Osteocyte (in vitro differentiated cells): ENCODE measurements around the gene DLGAP4. TPM values are rescaled to one million over a fixed set of nuclear protein-coding genes. Genes with fewer than 3 reads are reported as not detected.
"Not testable (repeated sequence)": the region's sequence is repeated elsewhere in the genome, so short reads cannot be mapped to it uniquely, and the experiment has no call there.

ENCODE experiments used
- DNase-seq: peaks from one replicate; pipeline ENCODE4 v3.0.0; 2021; ENCODE audit warnings: mixed read lengths; ENCODE audit not compliant: unreplicated experiment; ENCODE audit errors: extremely low spot score
- H3K27ac Mint-ChIP-seq: one replicate; pipeline ENCODE4 v1.8.0; 2021; ENCODE audit warnings: mild to moderate bottlenecking, mixed read lengths; ENCODE audit not compliant: unreplicated experiment
- H3K27me3 Mint-ChIP-seq: one replicate; pipeline ENCODE4 v1.8.0; 2021; ENCODE audit warnings: mixed read lengths; ENCODE audit not compliant: unreplicated experiment
- H3K36me3 Mint-ChIP-seq: one replicate; pipeline ENCODE4 v1.8.0; 2021; ENCODE audit warnings: mixed read lengths; ENCODE audit not compliant: unreplicated experiment
- H3K4me1 Mint-ChIP-seq: one replicate; pipeline ENCODE4 v1.8.0; 2021; ENCODE audit warnings: mixed read lengths; ENCODE audit not compliant: unreplicated experiment
- H3K4me3 Mint-ChIP-seq: one replicate; pipeline ENCODE4 v1.8.0; 2021; ENCODE audit warnings: mild to moderate bottlenecking, moderate library complexity, mixed read lengths; ENCODE audit not compliant: unreplicated experiment
- H3K9me3 Mint-ChIP-seq: one replicate; pipeline ENCODE4 v1.8.0; 2021; ENCODE audit warnings: mixed read lengths; ENCODE audit not compliant: unreplicated experiment
- CTCF ChIP-seq: fragments of 200-600 bp; sonication (generic); IDR thresholded peaks from 2 replicates; pipeline ENCODE4 v1.5.0; 2021; ENCODE audit warnings: antibody characterized with exemption, mild to moderate bottlenecking, moderate library complexity
- total RNA-seq: library from RNA; stranded (reverse); gene quantifications from 2 replicates; pipeline ENCODE4 v1.2.1, GENCODE V29; 2021

Gene DLGAP4
- total RNA-seq, 1 donor from 2014 or later = 134 TPM

- Mint-ChIP-seq H3K27me3 (no peaks in the 10 kb centered on the region), H3K4me1 (no peaks in the 10 kb centered on the region), H3K9me3 (peaks cover 3% of the 10 kb centered on the region), H3K4me3 (no peak overlapping the region), H3K36me3 (no peaks in the 10 kb centered on the region), H3K27ac (no peak overlapping the region)
- TF ChIP-seq CTCF = no peak
- no peak for DNase-seq
These were observed 256.6 kb downstream of the DLGAP4 start for GRCh38 chr20:36562724-36563123.

- no peak for DNase-seq
- Mint-ChIP-seq H3K4me3 (no peak overlapping the region), H3K27ac (no peak overlapping the region), H3K36me3 (no peaks in the 10 kb centered on the region), H3K9me3 (peaks cover 3% of the 10 kb centered on the region), H3K4me1 (no peaks in the 10 kb centered on the region), H3K27me3 (no peaks in the 10 kb centered on the region)
- no peak for TF ChIP-seq CTCF
These were observed 257.2 kb downstream of the DLGAP4 start for GRCh38 chr20:36563374-36563773.

GRCh38 chr20:36564078-36564725 is 258.1 kb downstream of the DLGAP4 start:
- not testable (repeated sequence) for H3K4me3 Mint-ChIP-seq, H3K27ac Mint-ChIP-seq

DNA sequence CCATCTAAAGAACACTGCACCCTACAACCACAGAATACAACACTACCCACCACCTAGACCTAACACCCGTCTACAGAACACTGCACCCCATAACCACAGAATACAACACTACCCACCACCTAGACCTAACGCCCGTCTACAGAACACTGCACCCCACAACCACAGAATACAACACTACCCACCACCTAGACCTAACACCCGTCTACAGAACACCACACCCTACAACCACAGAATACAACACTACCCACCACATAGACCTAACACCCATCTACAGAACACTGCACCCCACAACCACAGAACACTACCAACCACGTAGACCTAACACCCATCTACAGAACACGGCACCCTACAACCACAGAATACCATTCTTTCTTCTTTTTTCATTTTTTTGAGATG is 258.6 kb downstream of the DLGAP4 start:
- not testable (repeated sequence) for H3K4me1 Mint-ChIP-seq, H3K27me3 Mint-ChIP-seq, H3K36me3 Mint-ChIP-seq, H3K4me3 Mint-ChIP-seq, H3K9me3 Mint-ChIP-seq, DNase-seq, H3K27ac Mint-ChIP-seq

More at GRCh38 chr20:36564078-36564725, 258.1 kb downstream of the DLGAP4 start:
- H3K36me3 Mint-ChIP-seq, DNase-seq, H3K4me1 Mint-ChIP-seq, H3K27me3 Mint-ChIP-seq, H3K9me3 Mint-ChIP-seq: not testable (repeated sequence)

DNA sequence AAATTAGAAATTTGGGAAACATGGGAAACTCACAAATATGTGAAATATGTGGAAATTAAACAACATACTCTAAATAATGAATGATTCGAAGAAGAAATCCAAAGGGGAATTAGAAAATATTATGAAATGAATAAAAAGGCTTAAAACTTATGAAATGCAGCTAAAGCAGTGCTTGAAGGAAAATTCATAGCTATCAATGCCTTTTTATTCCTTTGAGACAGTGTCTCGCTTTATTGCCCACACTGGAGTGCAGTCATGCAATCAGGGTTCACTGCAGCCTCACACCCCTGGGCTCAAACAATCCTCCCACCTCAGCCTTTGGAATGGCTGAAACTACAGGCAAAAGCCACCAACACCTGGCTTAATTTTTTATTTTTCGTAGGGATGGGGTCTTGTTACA is 259.4 kb downstream of the DLGAP4 start:
- DNase-seq = no peak
- Mint-ChIP-seq H3K4me1 (peaks cover 12% of the 10 kb centered on the region), H3K36me3 (no peaks in the 10 kb centered on the region), H3K9me3 (peaks cover 3% of the 10 kb centered on the region), H3K27ac (no peak overlapping the region), H3K27me3 (no peaks in the 10 kb centered on the region), H3K4me3 (no peak overlapping the region)
- TF ChIP-seq CTCF = no peak

DNA sequence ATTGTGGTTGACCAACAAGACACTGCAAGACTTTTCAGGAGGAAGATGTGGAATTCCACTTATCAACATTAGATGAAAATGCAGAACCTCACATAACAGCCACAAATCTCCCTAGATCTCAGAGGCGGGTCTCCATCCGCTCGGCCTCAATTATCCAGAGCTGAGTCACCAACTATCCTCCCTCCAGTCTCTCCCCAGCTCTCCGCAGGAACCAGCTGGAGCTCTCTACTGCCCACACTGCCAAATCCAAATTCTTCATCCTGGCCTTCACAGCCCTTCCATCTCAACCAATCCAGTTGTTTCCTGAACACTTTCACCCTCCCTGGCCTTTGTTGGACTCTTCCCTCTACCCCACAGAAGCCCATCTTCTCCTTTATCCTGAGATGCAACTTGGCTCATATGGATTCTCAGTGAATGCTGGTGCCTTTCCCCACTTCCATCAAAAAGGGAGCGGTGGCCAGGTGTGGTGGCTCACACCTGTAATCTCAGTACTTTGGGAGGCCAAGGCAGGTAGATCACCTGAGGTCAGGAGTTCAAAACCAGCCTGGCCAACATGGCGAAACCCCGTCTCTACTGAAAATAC is 263.8 kb downstream of the DLGAP4 start:
- TF ChIP-seq CTCF = no peak
- Mint-ChIP-seq H3K27ac (peak overlapping the region; percentile 10), H3K27me3 (no peaks in the 10 kb centered on the region), H3K36me3 (no peaks in the 10 kb centered on the region), H3K4me3 (no peak overlapping the region), H3K4me1 (peaks cover 27% of the 10 kb centered on the region), H3K9me3 (peaks cover 3% of the 10 kb centered on the region)
- DNase-seq = no peak
